ENCODE measurements around the gene DCLK1. TPM values are rescaled to one million over a fixed set of nuclear protein-coding genes. Genes with fewer than 3 reads are reported as not detected.

DCLK1 gene
- total RNA-seq, 4 donors from 2014 or later: 11.9 to 26.4 (median 15.5) TPM

DNA sequence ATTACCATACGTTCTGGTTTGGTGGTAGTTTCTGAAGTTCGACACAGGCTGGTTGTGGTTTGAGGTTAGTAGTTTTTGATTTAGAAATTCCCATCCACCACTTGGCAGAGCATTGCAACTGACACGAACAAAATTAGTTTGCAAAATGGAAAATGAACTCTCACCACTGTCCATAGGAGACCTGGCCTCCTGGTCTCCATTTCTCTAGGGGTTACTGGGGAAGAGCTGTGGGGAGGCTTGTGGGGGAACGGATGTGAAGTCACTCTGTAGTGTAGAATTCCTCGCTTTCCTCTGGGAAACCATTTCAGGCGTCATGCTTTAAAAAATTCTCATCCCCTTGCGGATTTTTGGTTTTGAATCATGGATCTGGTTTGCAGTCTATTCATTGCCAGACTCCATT, 333.2 kb downstream of the DCLK1 start:
- DNase-seq: no peak
- no peaks in the 10 kb centered on the region for H3K4me1 ChIP-seq
- no peak overlapping the region for H3K27ac ChIP-seq
- H3K9me3 ChIP-seq: no peaks in the 10 kb centered on the region
- 80 to 83% methylated on average over 7 of the region's 7 CpGs for WGBS, 2 donors
- TF ChIP-seq, protein P1, sequence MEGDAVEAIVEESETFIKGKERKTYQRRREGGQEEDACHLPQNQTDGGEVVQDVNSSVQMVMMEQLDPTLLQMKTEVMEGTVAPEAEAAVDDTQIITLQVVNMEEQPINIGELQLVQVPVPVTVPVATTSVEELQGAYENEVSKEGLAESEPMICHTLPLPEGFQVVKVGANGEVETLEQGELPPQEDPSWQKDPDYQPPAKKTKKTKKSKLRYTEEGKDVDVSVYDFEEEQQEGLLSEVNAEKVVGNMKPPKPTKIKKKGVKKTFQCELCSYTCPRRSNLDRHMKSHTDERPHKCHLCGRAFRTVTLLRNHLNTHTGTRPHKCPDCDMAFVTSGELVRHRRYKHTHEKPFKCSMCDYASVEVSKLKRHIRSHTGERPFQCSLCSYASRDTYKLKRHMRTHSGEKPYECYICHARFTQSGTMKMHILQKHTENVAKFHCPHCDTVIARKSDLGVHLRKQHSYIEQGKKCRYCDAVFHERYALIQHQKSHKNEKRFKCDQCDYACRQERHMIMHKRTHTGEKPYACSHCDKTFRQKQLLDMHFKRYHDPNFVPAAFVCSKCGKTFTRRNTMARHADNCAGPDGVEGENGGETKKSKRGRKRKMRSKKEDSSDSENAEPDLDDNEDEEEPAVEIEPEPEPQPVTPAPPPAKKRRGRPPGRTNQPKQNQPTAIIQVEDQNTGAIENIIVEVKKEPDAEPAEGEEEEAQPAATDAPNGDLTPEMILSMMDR (IDR thresholded peaks at IDR 0.05): no peak
- TF ChIP-seq POLR2A (IDR thresholded peaks at IDR 0.05): no peak
- H3K4me3 ChIP-seq (replicated peaks in 1 of 3): no peak overlapping the region
- H3K27me3 ChIP-seq: no peaks in the 10 kb centered on the region
- H3K36me3 ChIP-seq: no peaks in the 10 kb centered on the region
- intact Hi-C loops (cut with DNase I): no loop called here

DNA sequence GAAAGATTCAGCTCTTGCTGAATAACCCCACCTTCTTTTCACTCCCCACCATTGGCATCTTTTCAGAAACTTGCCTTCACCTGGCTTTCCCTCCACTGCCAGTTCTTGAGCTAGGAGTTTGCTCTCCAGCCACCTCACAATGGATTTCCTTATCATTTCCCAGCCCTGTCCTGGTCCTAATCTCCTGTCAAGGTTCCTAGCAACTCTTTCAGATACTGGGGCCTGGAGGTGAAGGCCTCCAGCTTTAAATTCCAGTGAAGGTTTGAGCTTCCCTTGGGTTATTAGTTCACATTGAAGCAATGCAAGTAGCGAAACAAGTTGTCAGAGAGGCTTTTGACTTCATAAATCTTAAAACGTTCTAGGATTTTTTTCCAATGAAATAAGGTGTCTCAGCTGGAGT, 333.9 kb downstream of the DCLK1 start:
- Histone ChIP-seq H3K27me3 (no peaks in the 10 kb centered on the region), H3K36me3 (no peaks in the 10 kb centered on the region), H3K9me3 (no peaks in the 10 kb centered on the region), H3K4me3 (replicated peaks in 1 of 3) (no peak overlapping the region), H3K27ac (no peak overlapping the region), H3K4me1 (no peaks in the 10 kb centered on the region)
- TF ChIP-seq, protein P1 (IDR thresholded peaks at IDR 0.05): no peak
- no peak for TF ChIP-seq POLR2A (IDR thresholded peaks at IDR 0.05)
- intact Hi-C loops (cut with DNase I): no loop called here
- 81 to 87% methylated on average over 2 of the region's 2 CpGs for WGBS, 2 donors
- no peak for DNase-seq

DNA sequence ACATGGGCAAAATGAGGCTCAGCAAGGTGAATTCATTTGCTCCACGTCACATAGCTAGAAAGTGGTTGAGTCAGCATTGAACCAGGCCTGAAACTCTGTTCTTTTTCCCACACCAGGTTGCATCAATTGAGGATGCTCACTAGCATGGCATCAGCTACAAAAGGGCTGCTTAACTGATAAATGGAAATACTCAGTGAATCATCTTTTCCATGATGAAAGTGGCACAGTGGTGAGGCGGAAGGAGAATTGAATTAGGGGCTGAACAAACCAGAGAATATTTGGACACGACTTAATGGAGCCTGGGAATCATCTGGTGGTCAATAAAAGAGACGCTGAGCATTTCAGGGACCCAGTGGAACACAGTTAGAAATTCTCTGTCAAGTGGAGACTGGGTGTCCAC, 334.6 kb downstream of the DCLK1 start:
- no peak overlapping the region for H3K27ac ChIP-seq
- intact Hi-C loops (cut with DNase I): no loop called here
- no peak overlapping the region for H3K4me3 ChIP-seq (replicated peaks in 1 of 3)
- H3K9me3 ChIP-seq: no peaks in the 10 kb centered on the region
- TF ChIP-seq, protein P1 (IDR thresholded peaks at IDR 0.05): no peak
- no peak for TF ChIP-seq POLR2A (IDR thresholded peaks at IDR 0.05)
- WGBS, 2 donors: 89 to 93% methylated on average over 4 of the region's 4 CpGs
- no peaks in the 10 kb centered on the region for H3K27me3 ChIP-seq
- H3K36me3 ChIP-seq: no peaks in the 10 kb centered on the region
- DNase-seq: no peak
- no peaks in the 10 kb centered on the region for H3K4me1 ChIP-seq

DNA sequence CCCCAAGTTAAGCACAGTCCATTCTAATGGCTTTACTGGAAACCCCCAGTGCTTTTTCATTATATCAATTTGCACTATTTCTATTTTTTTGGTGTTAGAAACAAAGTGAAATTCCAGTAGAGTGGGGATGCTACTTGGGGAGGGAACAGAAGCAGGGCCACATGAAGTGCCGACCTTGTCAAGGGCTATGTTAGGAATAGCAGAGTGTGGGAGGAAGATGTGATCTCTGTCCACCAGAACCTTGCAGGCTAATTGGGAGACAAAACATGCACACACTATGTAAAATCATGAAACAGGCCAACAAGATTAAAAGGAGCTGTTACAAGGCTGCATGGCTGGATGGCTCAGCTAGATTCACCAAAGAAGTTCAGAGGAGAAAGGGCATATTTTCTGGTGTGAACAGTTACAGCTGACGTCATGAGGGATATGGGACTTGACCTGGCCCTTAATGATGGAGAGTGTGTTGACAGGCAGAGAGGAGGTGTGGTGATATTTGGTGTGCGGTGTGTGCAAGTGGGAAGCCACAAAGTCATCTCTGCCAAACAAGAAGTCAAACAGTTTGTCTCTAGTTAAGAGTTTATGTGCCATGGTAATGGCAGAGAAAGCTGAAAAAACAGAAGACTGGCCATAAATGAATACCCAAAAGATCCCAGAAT, 336.3 kb downstream of the DCLK1 start:
- H3K9me3 ChIP-seq: no peaks in the 10 kb centered on the region
- H3K36me3 ChIP-seq: no peaks in the 10 kb centered on the region
- no peak overlapping the region for H3K27ac ChIP-seq
- intact Hi-C loops (cut with DNase I): no loop called here
- DNase-seq: no peak
- 82 to 91% methylated on average over 3 of the region's 3 CpGs for WGBS, 2 donors
- H3K27me3 ChIP-seq: no peaks in the 10 kb centered on the region
- no peak overlapping the region for H3K4me3 ChIP-seq (replicated peaks in 1 of 3)
- TF ChIP-seq, protein P1 (IDR thresholded peaks at IDR 0.05): no peak
- no peak for TF ChIP-seq POLR2A (IDR thresholded peaks at IDR 0.05)
- no peaks in the 10 kb centered on the region for H3K4me1 ChIP-seq

DNA sequence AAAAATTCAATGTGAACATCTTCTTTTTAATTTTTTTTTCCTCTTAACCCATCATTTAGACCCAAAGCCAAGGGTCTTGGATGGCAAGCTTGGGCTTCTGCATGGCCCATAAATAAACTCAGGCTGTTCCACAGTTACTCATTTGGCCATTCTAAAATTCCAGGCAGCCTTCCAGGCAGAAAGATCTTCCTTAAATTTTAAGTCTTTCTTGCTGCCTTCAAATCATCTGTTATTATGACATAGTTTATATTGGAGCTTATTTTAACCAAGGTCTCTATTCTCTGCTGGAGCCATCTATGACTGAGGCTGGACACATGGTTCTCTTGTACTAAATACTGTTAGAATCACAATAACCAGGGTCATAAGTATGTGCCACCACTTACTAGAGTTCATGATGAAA, 337.4 kb downstream of the DCLK1 start:
- DNase-seq: no peak
- no peak overlapping the region for H3K4me3 ChIP-seq (replicated peaks in 1 of 3)
- H3K36me3 ChIP-seq: no peaks in the 10 kb centered on the region
- no peak for TF ChIP-seq POLR2A (IDR thresholded peaks at IDR 0.05)
- TF ChIP-seq, protein P1 (IDR thresholded peaks at IDR 0.05): no peak
- no peaks in the 10 kb centered on the region for H3K9me3 ChIP-seq
- intact Hi-C loops (cut with DNase I): no loop called here
- H3K27me3 ChIP-seq: no peaks in the 10 kb centered on the region
- H3K27ac ChIP-seq: no peak overlapping the region
- no peaks in the 10 kb centered on the region for H3K4me1 ChIP-seq
